GM18520 (cell line): ENCODE data around the gene TAF1.
A peak's percentile ranks its signal among the peaks of the same experiment; 100 is the strongest.
"Not testable (repeated sequence)": the region's sequence is repeated elsewhere in the genome, so short reads cannot be mapped to it uniquely, and the experiment has no call there.

Experiments
- ATAC-seq: cut with Tn5 transposase; IDR thresholded peaks from one replicate; pipeline ENCODE4 v1.9.1; 2021; ENCODE audit not compliant: unreplicated experiment

TAF1 gene, protein sequence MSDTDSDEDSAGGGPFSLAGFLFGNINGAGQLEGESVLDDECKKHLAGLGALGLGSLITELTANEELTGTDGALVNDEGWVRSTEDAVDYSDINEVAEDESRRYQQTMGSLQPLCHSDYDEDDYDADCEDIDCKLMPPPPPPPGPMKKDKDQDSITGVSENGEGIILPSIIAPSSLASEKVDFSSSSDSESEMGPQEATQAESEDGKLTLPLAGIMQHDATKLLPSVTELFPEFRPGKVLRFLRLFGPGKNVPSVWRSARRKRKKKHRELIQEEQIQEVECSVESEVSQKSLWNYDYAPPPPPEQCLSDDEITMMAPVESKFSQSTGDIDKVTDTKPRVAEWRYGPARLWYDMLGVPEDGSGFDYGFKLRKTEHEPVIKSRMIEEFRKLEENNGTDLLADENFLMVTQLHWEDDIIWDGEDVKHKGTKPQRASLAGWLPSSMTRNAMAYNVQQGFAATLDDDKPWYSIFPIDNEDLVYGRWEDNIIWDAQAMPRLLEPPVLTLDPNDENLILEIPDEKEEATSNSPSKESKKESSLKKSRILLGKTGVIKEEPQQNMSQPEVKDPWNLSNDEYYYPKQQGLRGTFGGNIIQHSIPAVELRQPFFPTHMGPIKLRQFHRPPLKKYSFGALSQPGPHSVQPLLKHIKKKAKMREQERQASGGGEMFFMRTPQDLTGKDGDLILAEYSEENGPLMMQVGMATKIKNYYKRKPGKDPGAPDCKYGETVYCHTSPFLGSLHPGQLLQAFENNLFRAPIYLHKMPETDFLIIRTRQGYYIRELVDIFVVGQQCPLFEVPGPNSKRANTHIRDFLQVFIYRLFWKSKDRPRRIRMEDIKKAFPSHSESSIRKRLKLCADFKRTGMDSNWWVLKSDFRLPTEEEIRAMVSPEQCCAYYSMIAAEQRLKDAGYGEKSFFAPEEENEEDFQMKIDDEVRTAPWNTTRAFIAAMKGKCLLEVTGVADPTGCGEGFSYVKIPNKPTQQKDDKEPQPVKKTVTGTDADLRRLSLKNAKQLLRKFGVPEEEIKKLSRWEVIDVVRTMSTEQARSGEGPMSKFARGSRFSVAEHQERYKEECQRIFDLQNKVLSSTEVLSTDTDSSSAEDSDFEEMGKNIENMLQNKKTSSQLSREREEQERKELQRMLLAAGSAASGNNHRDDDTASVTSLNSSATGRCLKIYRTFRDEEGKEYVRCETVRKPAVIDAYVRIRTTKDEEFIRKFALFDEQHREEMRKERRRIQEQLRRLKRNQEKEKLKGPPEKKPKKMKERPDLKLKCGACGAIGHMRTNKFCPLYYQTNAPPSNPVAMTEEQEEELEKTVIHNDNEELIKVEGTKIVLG (N-terminal part only)

DNA sequence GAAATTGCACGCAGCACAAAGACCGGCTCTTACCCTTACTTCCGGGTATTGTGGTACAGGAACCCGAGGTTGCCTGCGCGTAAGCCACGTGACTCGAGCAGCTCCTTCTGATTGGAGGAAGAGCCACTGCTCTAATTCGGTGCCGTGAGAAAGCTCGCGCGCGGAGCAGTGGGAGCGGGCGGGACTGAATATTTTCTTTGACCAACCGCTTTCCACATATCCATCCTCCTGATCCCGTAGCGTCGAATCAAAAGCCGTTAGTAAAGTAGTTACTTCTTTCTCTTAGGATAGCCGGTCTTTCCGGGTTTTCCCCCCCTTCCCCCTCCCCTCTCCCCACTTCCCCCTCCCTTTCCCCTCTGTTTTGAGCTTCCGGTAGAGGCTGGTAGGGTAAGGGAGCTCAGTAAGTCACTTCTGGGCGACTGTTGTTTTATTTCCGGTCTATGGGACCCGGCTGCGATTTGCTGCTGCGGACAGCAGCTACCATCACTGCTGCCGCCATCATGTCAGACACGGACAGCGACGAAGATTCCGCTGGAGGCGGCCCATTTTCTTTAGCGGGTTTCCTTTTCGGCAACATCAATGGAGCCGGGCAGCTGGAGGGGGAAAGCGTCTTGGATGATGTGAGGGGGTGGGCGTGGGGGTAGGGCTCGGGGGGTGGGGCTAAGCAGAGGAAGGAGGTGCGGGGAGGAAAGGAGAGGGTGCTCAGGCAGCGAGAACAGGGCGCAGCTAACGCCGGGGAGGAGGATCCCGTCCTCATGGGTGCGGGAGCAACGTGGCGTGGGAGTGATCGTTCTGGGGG lies at the start of gene TAF1:
TSS of gene TAF1 (plus strand) at position 483 of the 799 bp plus-strand sequence. CDS start at position 501, 18 bp downstream.
- ATAC-seq = peak; percentile 92

DNA sequence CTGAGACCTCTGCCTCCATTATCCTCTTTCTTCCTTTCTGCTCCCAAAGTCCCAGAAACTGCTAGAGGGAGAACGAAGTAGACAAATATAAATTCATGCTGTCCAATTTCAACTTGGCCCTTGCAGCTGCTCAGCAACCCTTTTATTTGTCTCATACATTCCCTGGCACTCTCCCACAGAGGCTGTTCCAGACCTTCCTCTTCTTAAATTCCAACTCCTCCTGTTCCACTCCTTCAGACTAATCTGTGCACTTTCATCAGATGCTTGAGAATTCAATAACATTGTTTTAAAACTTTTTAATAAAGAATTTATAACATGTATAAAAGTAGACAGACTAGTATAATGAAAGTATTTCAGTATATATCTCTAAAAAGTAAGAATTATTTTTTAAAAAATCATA lies 49.2 kb upstream of the TAF1 start:
- not testable (repeated sequence) for ATAC-seq

DNA sequence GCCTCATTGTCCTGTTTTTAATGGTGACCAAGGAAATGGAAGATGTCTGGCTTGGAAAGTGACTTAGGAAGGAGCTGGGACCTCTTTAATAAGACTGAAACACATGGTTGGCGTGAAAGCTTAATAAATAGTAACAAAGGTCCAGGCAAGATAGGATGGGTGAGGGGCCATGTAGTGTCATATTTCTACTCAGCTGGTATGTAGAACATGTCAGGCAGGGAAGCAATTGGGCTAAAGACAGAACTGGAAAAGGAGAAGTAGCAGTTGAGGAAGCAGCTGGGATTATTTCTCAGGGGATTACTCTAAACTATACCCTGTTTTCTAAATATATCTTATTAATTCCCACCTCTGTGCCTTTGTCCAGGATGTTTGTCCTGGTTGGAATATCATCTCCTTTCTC lies 46.0 kb upstream of the TAF1 start:
- no peak for ATAC-seq

DNA sequence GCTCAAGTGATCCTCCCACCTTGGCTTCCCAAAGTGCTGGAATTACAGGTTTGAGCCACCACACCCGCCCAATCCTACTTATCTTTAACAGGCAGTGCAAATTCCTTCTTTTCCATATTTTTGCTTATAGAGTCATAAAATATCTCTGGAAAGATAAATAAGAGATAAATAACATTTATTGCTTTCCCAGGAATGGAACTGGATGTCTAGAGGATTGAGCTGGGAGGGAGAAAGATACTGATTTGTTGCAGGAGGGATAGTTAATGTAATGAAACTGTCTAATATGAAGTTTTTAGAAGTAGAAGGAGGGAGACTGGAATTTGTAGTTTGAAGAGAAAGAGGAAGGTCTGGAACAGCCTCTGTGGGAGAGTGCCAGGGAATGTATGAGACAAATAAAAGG lies 44.4 kb upstream of the TAF1 start:
- ATAC-seq = no peak

DNA sequence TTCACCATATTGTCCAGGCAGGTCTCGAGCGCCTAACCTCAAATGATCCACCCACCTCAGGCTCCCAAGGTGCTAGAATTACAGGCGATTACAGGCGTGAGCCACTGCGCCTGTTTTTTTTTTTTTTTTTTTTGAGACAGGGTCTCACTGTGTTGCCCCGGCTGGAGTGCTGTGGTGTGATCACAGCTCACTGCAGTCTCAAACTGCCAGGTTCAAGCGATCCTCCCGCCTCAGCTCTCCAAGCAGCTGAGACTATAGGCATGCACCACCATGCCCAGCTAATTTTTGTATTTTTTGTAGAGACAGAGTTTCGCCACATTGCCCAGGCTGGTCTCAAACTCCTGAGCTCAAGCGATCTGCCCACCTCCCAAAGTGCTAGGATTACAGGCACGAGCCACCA lies 41.7 kb upstream of the TAF1 start:
- not testable (repeated sequence) for ATAC-seq

DNA sequence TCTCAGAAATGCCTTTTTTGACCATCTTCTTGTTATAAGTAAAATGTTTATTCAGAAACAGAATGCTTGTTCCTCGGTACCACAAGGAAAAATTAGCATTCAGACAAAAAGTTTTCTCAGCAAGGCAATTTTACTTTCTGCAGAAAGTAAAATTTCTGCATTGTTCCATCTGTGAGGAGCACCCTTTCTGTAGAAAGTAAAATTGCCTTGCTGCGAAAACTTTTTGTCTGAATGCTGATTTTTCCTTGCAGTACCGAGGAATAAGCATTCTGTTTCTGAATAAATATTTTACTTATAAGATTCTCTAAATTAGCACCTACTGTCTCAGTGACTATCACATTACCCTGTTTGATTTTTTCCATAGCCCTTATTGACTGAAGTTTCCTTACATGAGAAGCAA lies 39.8 kb upstream of the TAF1 start:
- ATAC-seq = no peak

DNA sequence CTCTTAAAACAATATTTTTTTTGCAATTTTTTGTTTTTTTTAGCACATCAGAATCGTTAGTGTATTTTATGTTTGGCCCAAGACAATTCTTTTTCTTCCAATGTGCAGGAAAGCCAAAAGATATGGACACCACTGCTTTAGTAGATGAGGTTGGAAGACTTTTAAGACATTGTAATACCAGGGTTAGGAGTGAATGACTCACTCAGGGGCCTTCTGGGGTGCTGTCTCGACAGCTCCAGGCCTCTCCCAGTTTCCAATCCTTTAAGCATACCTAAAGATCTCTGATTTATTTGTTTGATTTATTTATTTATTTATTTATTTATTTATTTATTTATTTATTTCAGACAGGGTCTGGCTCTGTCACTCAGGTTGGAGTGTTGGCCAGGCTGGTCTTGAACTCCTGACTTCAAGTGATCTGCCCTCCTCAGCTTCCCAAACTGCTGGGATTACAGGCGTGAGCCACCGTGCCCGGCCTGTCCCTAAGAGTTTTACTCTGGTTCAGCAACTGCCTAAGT lies 16.9 kb upstream of the TAF1 start:
- not testable (repeated sequence) for ATAC-seq

DNA sequence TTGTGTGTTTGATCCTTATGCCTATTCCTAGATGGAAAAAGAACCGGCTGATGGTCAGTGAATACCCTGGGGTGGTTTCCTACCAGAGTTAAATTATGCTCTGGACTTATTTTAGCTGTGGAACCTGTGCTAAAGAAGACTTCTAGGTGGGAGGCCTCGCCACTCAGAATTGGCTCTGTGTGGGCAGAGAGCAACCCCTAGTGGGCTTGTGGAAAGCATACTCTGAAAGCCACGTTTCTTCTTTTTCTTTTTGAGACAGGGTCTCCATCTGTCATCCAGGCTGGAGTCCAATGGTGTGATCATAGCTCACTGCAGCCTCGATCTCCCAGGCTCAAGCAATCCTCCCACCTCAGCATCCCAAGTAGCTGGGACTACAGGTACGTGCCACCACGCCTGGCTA lies 16.3 kb upstream of the TAF1 start:
- not testable (repeated sequence) for ATAC-seq

DNA sequence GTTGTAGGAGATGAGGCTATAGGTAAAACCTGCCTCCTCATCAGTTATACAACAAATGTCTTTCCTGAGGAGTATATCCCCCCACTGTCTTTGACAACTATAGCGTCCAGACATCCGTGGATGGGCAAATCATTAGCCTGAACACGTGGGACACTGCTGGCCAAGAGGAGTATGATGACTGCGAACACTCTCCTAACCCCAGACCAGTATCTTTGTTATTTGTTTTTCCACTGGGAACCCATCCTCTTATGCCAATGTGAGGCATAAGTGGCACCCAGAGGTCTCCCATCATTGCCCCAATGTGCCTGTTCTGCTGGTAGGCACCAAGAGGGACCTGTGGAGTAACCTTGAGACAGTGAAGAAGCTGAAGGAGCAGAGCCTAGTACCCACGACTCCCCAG lies 13.7 kb upstream of the TAF1 start:
- not testable (repeated sequence) for ATAC-seq

DNA sequence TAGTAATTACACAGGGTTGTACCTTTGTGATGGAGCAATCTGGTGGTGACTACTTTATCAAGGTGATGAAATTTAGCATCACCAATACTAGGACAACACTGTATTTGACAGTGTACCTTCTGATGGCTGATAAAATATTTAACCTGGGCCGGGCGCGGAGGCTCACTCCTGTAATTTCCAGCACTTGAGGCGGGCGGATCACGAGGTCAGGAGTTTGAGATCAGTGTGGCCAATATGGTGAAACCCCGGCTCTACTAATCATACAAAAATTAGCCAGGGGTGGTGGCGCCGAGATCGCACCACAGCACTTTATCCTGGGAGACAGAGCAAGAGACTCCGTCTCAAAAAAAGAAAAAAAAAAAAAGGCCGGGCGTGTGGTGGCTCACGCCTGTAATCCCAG lies 1.9 kb upstream of the TAF1 start:
- ATAC-seq = no peak

DNA sequence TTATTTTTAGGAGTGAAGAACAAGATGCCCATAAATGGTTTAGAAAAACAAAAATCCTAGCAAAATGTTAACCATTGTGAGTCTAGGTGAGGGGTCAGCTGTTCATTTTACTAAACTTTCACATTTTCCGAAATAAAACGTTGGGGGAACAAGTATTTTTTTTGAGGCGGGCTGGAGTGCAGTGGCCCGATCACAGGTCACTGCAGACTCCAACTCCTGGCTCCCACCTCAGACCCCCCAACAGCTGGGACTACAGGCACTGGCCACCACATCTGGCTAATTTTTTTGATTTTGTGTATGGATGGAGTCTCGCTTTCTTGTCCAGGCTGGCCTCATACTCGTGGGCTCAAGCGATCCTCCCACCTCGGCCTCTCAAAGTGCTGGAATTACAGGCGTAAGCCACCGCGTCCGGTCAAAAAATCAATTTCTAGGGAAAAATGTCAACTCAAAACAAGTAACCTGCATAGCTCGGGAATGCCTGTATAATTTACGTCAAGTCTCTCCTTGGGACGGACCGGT lies 742 bp upstream of the TAF1 start:
- no peak for ATAC-seq

DNA sequence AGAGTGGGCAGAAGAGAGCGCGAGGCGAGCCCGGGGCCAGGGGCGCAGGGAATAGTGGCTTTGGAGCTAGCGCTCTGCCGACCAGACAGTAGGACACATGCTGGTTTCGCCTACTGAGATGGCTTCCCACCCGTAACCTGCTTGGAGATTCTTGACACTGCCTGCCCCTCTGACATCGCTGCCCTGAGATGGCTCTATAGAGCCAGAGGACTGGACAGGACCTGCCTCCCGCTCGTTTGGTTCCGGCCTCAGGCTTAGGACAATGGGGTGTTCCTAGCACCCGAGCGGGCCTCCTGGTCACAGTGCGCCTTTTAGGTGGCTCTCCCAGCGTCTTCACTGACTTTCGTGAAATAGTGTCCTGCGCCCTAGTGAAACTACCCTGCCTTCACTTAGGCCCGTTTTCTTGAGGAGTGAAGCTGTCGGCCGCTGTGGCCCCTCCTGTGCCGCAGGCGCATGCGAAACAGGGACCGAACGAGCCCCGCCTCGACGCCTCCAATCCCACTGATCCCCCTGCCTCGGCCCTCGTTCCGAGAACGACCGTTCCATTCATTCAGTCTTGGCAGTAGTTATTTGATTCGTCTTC lies 608 bp downstream of the TAF1 start:
- ATAC-seq = no peak

DNA sequence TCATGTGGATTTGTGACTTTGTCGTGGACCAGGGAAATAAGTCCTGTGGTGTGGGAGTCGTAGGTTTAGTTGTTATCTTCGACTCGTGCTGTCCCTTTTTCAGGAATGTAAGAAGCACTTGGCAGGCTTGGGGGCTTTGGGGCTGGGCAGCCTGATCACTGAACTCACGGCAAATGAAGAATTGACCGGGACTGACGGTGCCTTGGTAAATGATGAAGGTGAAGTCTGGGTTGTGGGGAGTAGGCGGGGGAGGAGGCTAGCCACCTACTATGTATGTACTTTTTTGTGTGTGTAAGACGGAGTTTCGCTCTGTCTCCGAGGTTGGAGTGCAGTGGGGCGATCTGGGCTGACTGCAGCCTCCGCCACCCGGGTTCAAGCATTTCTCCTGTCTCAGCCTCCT lies 1.2 kb downstream of the TAF1 start:
- ATAC-seq = no peak

DNA sequence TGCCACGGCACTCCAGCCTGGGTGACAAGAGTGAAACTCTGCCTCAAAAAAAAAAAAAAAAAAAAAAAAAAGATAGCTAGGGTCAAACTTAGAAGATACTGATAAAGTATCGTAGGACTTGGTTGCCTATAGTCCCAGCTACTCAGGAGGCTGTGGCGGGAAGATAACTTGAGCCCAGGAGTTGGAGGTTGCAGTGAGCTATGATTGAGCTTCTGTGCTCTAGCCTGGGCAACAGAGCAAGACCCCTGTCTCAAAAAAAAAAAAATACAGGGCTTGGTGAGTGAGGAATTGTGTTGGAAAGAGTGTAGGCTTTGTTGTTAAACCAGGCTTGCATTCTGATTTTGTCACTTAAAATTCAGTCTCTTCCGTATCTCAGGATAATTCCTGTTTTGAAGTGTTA lies 6.2 kb downstream of the TAF1 start:
- no peak for ATAC-seq

DNA sequence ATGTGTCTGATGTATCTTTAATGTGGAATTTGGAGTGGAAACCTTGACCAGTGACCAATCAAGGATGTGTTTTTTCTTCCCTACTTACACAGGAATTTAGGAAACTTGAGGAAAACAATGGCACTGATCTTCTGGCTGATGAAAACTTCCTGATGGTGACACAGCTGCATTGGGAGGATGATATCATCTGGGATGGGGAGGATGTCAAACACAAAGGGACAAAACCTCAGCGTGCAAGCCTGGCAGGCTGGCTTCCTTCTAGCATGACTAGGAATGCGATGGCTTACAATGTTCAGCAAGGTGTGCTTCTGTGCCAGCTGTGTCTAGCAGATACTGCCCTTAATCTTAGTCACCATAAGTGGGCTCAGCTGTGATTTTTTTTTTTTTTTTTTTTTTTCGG lies 12.6 kb downstream of the TAF1 start:
- ATAC-seq = no peak

DNA sequence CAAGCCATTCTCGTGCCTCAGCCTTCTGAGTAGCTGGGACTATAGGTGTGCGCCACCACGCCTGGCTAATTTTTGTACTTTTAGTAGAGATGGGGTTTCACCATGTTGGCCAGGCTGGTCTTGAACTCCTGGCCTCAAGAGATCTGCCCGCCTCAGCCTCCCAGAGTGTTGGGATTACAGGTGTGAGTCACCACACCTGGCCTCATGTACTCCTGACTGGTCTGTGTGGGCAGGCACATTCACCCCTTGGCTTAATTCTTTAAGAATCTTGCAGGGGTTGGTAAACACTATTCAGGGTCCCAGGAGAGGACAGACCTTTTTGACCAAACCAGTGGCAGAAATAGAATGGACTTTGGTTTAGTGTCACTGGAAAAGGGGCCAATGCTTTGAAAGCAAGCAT lies 25.6 kb downstream of the TAF1 start:
- not testable (repeated sequence) for ATAC-seq

DNA sequence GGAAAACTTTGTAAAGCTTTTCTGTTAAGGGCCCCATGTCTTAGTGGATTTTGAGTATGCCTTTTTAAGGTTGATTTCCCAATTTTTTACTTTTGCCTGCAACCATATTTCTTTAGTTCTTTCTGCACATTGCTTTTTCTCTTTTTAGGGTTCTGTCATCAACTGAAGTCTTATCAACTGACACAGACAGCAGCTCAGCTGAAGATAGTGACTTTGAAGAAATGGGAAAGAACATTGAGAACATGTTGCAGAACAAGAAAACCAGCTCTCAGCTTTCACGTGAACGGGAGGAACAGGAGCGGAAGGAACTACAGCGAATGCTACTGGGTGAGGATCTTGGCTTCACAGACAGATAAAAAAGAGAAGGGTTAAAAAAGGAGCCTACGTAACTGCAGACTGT lies 27.8 kb downstream of the TAF1 start:
- no peak for ATAC-seq

DNA sequence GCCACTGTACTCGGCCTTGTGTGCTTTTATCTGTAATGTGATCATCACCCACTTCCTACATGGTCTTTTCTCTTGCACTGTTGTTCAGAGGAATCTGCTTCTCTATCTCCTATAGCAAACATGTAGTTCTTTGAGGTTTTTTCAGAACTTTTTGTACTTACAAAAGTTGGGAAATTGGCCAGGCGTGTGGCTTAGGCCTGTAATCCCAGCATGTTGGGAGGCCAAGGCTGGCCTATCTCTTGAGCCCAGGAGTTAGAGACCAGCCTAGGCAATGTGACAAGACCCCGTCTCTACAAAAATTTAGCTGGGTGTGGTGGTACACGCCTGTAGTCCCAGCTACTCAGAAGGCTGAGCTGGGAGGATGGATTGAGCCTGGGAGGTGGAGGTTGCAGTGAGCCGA lies 30.4 kb downstream of the TAF1 start:
- ATAC-seq = no peak

DNA sequence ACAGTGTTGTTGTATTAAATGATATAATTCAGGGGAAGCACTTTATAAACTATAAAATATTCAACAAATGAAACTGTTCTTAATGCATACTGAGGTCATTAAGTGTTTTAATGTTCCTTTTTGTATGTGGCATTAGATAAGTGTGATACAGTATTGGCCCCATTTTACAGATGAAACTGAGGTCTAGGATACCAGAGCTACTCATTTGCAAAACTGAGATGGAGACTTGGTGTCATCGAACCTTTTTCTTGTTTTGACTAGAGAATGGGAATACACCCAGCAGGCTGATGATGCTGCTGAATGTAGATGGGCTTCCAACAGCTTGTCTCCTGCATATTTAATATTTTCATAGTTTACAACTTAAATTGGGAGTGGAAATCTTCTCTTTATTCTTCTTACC lies 34.6 kb downstream of the TAF1 start:
- no peak for ATAC-seq

DNA sequence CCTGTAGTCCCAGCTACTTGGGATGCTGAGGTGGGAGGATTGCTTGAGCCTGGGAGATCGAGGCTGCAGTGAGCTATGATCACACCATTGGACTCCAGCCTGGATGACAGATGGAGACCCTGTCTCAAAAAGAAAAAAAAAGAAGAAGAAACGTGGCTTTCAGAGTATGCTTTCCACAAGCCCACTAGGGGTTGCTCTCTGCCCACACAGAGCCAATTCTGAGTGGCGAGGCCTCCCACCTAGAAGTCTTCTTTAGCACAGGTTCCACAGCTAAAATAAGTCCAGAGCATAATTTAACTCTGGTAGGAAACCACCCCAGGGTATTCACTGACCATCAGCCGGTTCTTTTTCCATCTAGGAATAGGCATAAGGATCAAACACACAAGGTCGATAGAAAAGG lies 50.1 kb downstream of the TAF1 start:
- ATAC-seq = not testable (repeated sequence)
